HepG2 (cell line): ENCODE data around the gene SNAP29. TPM values are rescaled to one million over a fixed set of nuclear protein-coding genes. Genes with fewer than 3 reads are reported as not detected.

ENCODE experiments used
- BCL3 ChIP-seq: sonication (generic); formaldehyde crosslinking; IDR thresholded peaks from 2 replicates; pipeline ENCODE4 v1.5.1; 2020; ENCODE audit warnings: mild to moderate bottlenecking, missing genetic modification reagents, moderate library complexity
- DNMT1 ChIP-seq: sonication (generic); formaldehyde crosslinking; IDR thresholded peaks from 2 replicates; pipeline ENCODE4 v1.5.1; 2020; ENCODE audit warnings: mild to moderate bottlenecking, missing genetic modification reagents
- HDAC2 ChIP-seq: sonication (generic); formaldehyde crosslinking; IDR thresholded peaks from 2 replicates; pipeline ENCODE4 v1.4.0; 2020; ENCODE audit warnings: missing genetic modification reagents
- MAZ ChIP-seq, 2 experiments: sonication (generic) in 1 of 2; formaldehyde crosslinking in 1 of 2; IDR thresholded peaks; 2 replicates each; pipeline versions ENCODE4 v1.5.0 to v1.6.1; 2012 to 2020; ENCODE audit warnings: low read depth in 2 of 2, mild to moderate bottlenecking in 2 of 2, borderline replicate concordance in 1 of 2, improper control_type of control experiment in 1 of 2, low read length in 1 of 2, missing genetic modification reagents in 1 of 2, moderate library complexity in 1 of 2
- MIER3 ChIP-seq: IDR thresholded peaks from 2 replicates; pipeline ENCODE4 v1.6.1; 2016; ENCODE audit warnings: missing compliant biosample characterization, borderline replicate concordance
- MYNN ChIP-seq: sonication (generic); formaldehyde crosslinking; IDR thresholded peaks from 2 replicates; pipeline ENCODE4 v1.4.0; 2020; ENCODE audit warnings: mild to moderate bottlenecking, low read depth, missing genetic modification reagents
- NFKBIZ ChIP-seq: IDR thresholded peaks from 2 replicates; pipeline ENCODE4 v1.6.1; 2018; ENCODE audit warnings: missing genetic modification reagents, missing compliant biosample characterization
- NR1H2 ChIP-seq: sonication (generic); formaldehyde crosslinking; IDR thresholded peaks from 2 replicates; pipeline ENCODE4 v1.8.1; 2022; ENCODE audit warnings: low read depth, missing genetic modification reagents, borderline replicate concordance
- POGZ ChIP-seq: sonication (generic); formaldehyde crosslinking; IDR thresholded peaks from 2 replicates; pipeline ENCODE4 v1.4.0; 2020; ENCODE audit warnings: mild to moderate bottlenecking, missing genetic modification reagents
- RARA ChIP-seq: IDR thresholded peaks from 2 replicates; pipeline ENCODE4 v1.6.1; 2016; ENCODE audit warnings: missing genetic modification reagents, missing compliant biosample characterization
- YEATS2 ChIP-seq: sonication (generic); formaldehyde crosslinking; IDR thresholded peaks from 2 replicates; pipeline ENCODE4 v1.4.0; 2020; ENCODE audit warnings: missing genetic modification reagents, borderline replicate concordance
- ZBTB20 ChIP-seq: sonication (generic); formaldehyde crosslinking; IDR thresholded peaks from 2 replicates; pipeline ENCODE4 v1.8.1; 2023; ENCODE audit warnings: missing genetic modification reagents, low read depth, mild to moderate bottlenecking, borderline replicate concordance
- ZNF280D ChIP-seq: sonication (generic); formaldehyde crosslinking; IDR thresholded peaks from 2 replicates; pipeline ENCODE4 v1.5.1; 2020; ENCODE audit warnings: mild to moderate bottlenecking, missing genetic modification reagents
- ZNF432 ChIP-seq: sonication (generic); formaldehyde crosslinking; IDR thresholded peaks from 2 replicates; pipeline ENCODE4 v1.5.0; 2020; ENCODE audit warnings: missing genetic modification reagents, mild to moderate bottlenecking, borderline replicate concordance
- ZNF562 ChIP-seq: sonication (generic); formaldehyde crosslinking; IDR thresholded peaks from 2 replicates; pipeline ENCODE4 v1.8.0; 2022; ENCODE audit warnings: missing genetic modification reagents, borderline replicate concordance
- polyA plus RNA-seq, 8 experiments: library from polyadenylated mRNA; depleted of rRNA in 3 of 8; stranded (reverse) in 7 of 8; unstranded in 1 of 8; fragments of >200 nt; fragmentation: Illumina TruSeq in 4 of 8; extraction: Trizol in 4 of 8; gene quantifications; 2 replicates each; pipeline versions ENCODE4 v1.2.1 to v1.2.3, GENCODE V29; 2011 to 2016; ENCODE audit warnings: low read depth in 4 of 8, missing spikeins in 1 of 8, mixed read lengths in 1 of 8; ENCODE audit not compliant: insufficient read depth in 1 of 8
- total RNA-seq, 5 experiments: library from RNA; depleted of rRNA; stranded (reverse); fragments of >200 nt; fragmentation: Illumina TruSeq; extraction: Trizol; gene quantifications; 2 replicates each; pipeline ENCODE4 v1.2.3, GENCODE V29; 2016; ENCODE audit warnings: low read depth in 1 of 5
- TF ChIP-seq, protein P1 (sequence below): sonication (generic); formaldehyde crosslinking; IDR thresholded peaks from 2 replicates; pipeline ENCODE4 v1.4.0; 2020; ENCODE audit warnings: missing genetic modification reagents
- TF ChIP-seq, protein P2 (sequence below): fragments of 450-650 bp; IDR thresholded peaks from 2 replicates; pipeline ENCODE4 v1.6.1; 2016

The SNAP29 gene
- total and polyA plus RNA-seq, 2 of the 13 experiments (the other 11 are each of a cell fraction or from before 2014, with no cell fraction given), result 12.3 to 30.7 TPM

DNA sequence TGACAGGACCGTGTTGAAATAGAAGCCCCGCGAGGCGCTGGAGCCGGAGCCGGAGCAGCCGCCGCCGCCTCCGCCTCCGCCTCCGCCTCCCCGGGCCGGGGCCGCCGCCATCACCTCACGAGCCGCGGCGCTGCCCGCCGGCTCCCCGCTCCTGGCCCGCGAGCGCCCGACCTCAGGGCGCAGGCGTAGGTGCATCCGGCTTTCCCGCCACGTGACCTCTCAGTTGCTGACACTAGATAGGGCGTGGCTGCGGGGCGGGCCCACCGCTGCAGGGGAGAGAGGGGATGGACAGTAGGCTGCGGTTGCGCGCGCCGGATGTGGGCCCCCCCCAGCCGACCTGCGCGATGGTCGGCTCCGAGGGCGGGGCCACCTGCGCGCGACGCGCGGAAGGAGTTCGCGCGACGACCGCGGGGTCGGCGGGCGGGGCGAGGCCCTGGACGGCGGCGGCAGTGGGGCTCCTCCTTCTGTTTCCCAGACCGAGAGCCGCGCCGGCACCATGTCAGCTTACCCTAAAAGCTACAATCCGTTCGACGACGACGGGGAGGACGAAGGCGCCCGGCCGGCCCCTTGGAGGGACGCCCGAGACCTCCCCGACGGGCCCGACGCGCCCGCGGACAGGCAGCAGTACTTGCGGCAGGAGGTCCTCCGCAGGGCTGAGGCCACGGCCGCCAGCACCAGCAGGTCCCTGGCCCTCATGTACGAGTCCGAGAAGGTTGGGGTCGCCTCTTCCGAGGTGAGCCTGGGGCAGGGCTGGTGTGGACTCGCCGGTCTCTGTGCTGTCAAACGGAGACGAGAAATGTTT is at the start of gene SNAP29, which contains the start of gene PI4KA (continued):
- peak; percentile 70 for TF ChIP-seq MAZ (IDR thresholded peaks at IDR 0.05; ENCODE audit: borderline replicate concordance, low read depth, low read length)
- TF ChIP-seq MAZ (CRISPR knock-in tag; IDR thresholded peaks at IDR 0.05; ENCODE audit: low read depth), result peak; percentile 93
- peak; percentile 80 for TF ChIP-seq POGZ
- no peak for TF ChIP-seq ZBTB20 (CRISPR knock-in tag)
- TF ChIP-seq HDAC2 (CRISPR knock-in tag), result no peak; the same call in 1 of the 2 replicates
- no peak for TF ChIP-seq ZNF432 (CRISPR knock-in tag)
- TF ChIP-seq YEATS2 (CRISPR knock-in tag), result no peak; the same call in none of the 2 replicates
- no peak for TF ChIP-seq DNMT1
- no peak for TF ChIP-seq MIER3 (CRISPR knock-in tag)
- no peak for TF ChIP-seq NR1H2
- TF ChIP-seq, protein P1, sequence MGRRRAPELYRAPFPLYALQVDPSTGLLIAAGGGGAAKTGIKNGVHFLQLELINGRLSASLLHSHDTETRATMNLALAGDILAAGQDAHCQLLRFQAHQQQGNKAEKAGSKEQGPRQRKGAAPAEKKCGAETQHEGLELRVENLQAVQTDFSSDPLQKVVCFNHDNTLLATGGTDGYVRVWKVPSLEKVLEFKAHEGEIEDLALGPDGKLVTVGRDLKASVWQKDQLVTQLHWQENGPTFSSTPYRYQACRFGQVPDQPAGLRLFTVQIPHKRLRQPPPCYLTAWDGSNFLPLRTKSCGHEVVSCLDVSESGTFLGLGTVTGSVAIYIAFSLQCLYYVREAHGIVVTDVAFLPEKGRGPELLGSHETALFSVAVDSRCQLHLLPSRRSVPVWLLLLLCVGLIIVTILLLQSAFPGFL, result no peak
- no peak for TF ChIP-seq BCL3 (CRISPR knock-in tag)
- TF ChIP-seq NFKBIZ (CRISPR knock-in tag), result no peak
- no peak for TF ChIP-seq ZNF562 (CRISPR knock-in tag)
- no peak for TF ChIP-seq MYNN (CRISPR knock-in tag)
- TF ChIP-seq, protein P2, sequence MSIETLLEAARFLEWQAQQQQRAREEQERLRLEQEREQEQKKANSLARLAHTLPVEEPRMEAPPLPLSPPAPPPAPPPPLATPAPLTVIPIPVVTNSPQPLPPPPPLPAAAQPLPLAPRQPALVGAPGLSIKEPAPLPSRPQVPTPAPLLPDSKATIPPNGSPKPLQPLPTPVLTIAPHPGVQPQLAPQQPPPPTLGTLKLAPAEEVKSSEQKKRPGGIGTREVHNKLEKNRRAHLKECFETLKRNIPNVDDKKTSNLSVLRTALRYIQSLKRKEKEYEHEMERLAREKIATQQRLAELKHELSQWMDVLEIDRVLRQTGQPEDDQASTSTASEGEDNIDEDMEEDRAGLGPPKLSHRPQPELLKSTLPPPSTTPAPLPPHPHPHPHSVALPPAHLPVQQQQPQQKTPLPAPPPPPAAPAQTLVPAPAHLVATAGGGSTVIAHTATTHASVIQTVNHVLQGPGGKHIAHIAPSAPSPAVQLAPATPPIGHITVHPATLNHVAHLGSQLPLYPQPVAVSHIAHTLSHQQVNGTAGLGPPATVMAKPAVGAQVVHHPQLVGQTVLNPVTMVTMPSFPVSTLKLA, result peak; percentile 70
- TF ChIP-seq ZNF280D (CRISPR knock-in tag), result no peak
- TF ChIP-seq RARA (CRISPR knock-in tag), result 0 out of 2 replicates have a peak, but pooled peaks have one; percentile 2
